Esophagus muscularis mucosa (tissue), 4 donors: Measurements from ENCODE around the gene TNMD.

Source experiments
- CTCF ChIP-seq, 3 experiments: fragments of 200-600 bp in 2 of 3; fragments of 450-650 bp in 1 of 3; sonication (generic) in 2 of 3; IDR thresholded peaks; one replicate each; pipeline ENCODE4 v1.5.1; 2017 to 2019; ENCODE audit warnings: antibody characterized with exemption in 3 of 3, mild to moderate bottlenecking in 2 of 3, moderate library complexity in 1 of 3
- EP300 ChIP-seq: sonication (generic); formaldehyde crosslinking; IDR thresholded peaks from one replicate; pipeline ENCODE4 v1.6.1; 2017; ENCODE audit warnings: antibody characterized with exemption
- POLR2A ChIP-seq: fragments of 450-650 bp; IDR thresholded peaks from one replicate; pipeline ENCODE4 v1.6.1; 2017; ENCODE audit warnings: antibody characterized with exemption, moderate library complexity, mild to moderate bottlenecking, low read depth

GRCh38 chrX:100596601-100597000 is 11.9 kb downstream of the TNMD start:
- no peak for TF ChIP-seq CTCF (IDR thresholded peaks at IDR 0.05)
- no peak for TF ChIP-seq EP300
- TF ChIP-seq POLR2A: no peak
